Right lobe of liver (tissue), 6 donors: ENCODE results near the gene FBXO21. TPM values are rescaled to one million over a fixed set of nuclear protein-coding genes. Genes with fewer than 3 reads are reported as not detected.

Source experiments
- ATAC-seq, 4 donors: fragments of 200-7000 bp; cut with Tn5 transposase; one replicate each; pipeline ENCODE4 v1.9.1; 2020; ENCODE audit warnings: mild to moderate bottlenecking in 4 of 4, moderate library complexity in 4 of 4
- DNase-seq, 3 donors: peaks; one replicate each; pipeline ENCODE4 v3.0.0-alpha.2; 2020
- H3K27ac ChIP-seq, 3 donors: fragments of 200-600 bp; one replicate each; pipeline ENCODE4 v1.8.0; 2022
- H3K27me3 ChIP-seq, 2 donors: fragments of 200-600 bp; one replicate each; pipeline ENCODE4 v1.8.0; 2022
- H3K36me3 ChIP-seq, 4 donors: fragments of 200-600 bp; sonication (generic) in 1 of 4; one replicate each; pipeline versions ENCODE4 v1.5.1 to v1.8.0; 2017 to 2022; ENCODE audit warnings: control low read depth in 1 of 4
- H3K4me1 ChIP-seq, 4 donors: fragments of 200-600 bp; sonication (generic) in 1 of 4; one replicate each; pipeline versions ENCODE4 v1.5.1 to v1.8.0; 2017 to 2022; ENCODE audit warnings: control low read depth in 1 of 4
- H3K4me3 ChIP-seq, 3 donors: fragments of 200-600 bp; one replicate each; pipeline ENCODE4 v1.8.0; 2022
- H3K9me3 ChIP-seq, 4 donors: fragments of 200-600 bp; sonication (generic) in 1 of 4; one replicate each; pipeline versions ENCODE4 v1.5.1 to v1.8.0; 2017 to 2022; ENCODE audit warnings: control low read depth in 1 of 4
- CTCF ChIP-seq, 4 donors: fragments of 200-600 bp in 3 of 4; fragments of 450-650 bp in 1 of 4; IDR thresholded peaks; one replicate each; pipeline versions ENCODE4 v1.5.1 to v1.8.0; 2016 to 2022; ENCODE audit warnings: antibody characterized with exemption in 4 of 4, mild to moderate bottlenecking in 2 of 4
- POLR2A ChIP-seq: fragments of 450-650 bp; IDR thresholded peaks from one replicate; pipeline ENCODE4 v1.6.1; 2017; ENCODE audit warnings: antibody characterized with exemption, mild to moderate bottlenecking
- WGBS: methylation state at CpG from one replicate; pipeline ENCODE4 v1.1.6; 2018; ENCODE audit warnings: low coverage, low lambda C conversion rate; ENCODE audit not compliant: insufficient coverage; ENCODE audit errors: missing lambda C conversion rate; 5-methylcytosine and 5-hydroxymethylcytosine counted together
- intact Hi-C, 2 donors: fragments of 100-400 bp; cut with DNase I; formaldehyde crosslinking; loops; one replicate each; pipeline versions ENCODE4 v1.11.2 to v1.14.1; 2022
- total RNA-seq, 6 experiments: library from RNA; depleted of rRNA in 2 of 6; stranded (reverse); fragments of >200 nt in 2 of 6; fragmentation: NEBNext Ultra II Directional in 3 of 6; extraction: Animal tissue kit (Norgen Biotek cat#: 25700) in 3 of 6; gene quantifications; one replicate each; pipeline versions ENCODE4 v1.1.0 to v1.2.4, GENCODE V29; 2016 to 2023
- donor health status: DM: no; HTN: yes; CAD: no.
- donor health status: DM: no; HTN: no; CAD: no.
- donor health status: DM: no; HTN: no; CAD: no.
- donor health status: DM: no; HTN: yes; CAD: no.
- donor health status: DM: no; HTN: yes; CAD: no.

Gene FBXO21
- total RNA-seq, 6 experiments from 2014 or later = 12.8 to 28.7 (median 20.1) TPM

GRCh38 chr12:117093918-117094630 is 96.2 kb downstream of the FBXO21 start:
- peaks cover 0 to 6% (median 0%) of the 10 kb centered on the region in 4 donors for H3K9me3 ChIP-seq
- H3K4me3 ChIP-seq = no peak overlapping the region
- H3K27ac ChIP-seq = no peak overlapping the region
- peaks cover 0 to 19% (median 8%) of the 10 kb centered on the region in 4 donors for H3K4me1 ChIP-seq
- intact Hi-C loops = no loop called here
- H3K36me3 ChIP-seq = no peaks in the 10 kb centered on the region
- peak in 1 of 3 donors; percentile 27 for DNase-seq
- TF ChIP-seq CTCF (IDR thresholded peaks at IDR 0.05) = no peak
- TF ChIP-seq POLR2A = no peak
- WGBS = 56% methylated on average over 9 of the region's 18 CpGs
- peaks cover 0 to 3% of the 10 kb centered on the region in 2 donors for H3K27me3 ChIP-seq
- ATAC-seq = no peak

GRCh38 chr12:117093431-117093830 is 96.8 kb downstream of the FBXO21 start:
- ATAC-seq = no peak
- H3K36me3 ChIP-seq = no peaks in the 10 kb centered on the region
- peaks cover 0 to 3% of the 10 kb centered on the region in 2 donors for H3K27me3 ChIP-seq
- DNase-seq = no peak
- no peak overlapping the region for H3K27ac ChIP-seq
- 64% methylated on average over 5 of the region's 11 CpGs for WGBS
- H3K4me1 ChIP-seq = peaks cover 0 to 12% (median 7%) of the 10 kb centered on the region in 4 donors
- intact Hi-C loops = no loop called here
- no peak for TF ChIP-seq CTCF (IDR thresholded peaks at IDR 0.05)
- TF ChIP-seq POLR2A = no peak
- peaks cover 0 to 6% (median 0%) of the 10 kb centered on the region in 4 donors for H3K9me3 ChIP-seq
- no peak overlapping the region for H3K4me3 ChIP-seq

DNA sequence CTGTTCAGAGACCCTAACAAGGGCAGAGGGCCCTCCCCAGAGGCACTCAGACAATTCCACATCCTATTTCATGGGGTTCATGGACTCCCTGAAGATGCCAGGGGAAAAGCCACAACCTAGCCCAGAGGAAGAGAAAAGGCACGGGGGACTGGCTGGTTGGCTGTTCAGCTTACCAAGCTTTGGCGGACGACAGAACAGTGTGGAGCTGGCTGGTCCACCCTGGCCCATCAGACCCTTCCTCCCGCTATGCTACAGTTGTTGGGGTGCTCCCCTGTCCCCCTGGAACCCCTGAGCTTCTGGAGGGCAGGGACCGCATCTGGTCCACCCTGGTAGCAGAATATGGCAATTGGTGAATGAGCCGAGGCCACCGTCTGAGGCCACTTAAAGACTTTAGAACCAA is 97.4 kb downstream of the FBXO21 start:
- H3K9me3 ChIP-seq = peaks cover 0 to 6% (median 0%) of the 10 kb centered on the region in 4 donors
- 91% methylated on average over 5 of the region's 7 CpGs for WGBS
- H3K4me1 ChIP-seq = peaks cover 0 to 9% (median 6%) of the 10 kb centered on the region in 4 donors
- no peak for ATAC-seq
- DNase-seq = no peak
- peaks cover 0 to 3% of the 10 kb centered on the region in 2 donors for H3K27me3 ChIP-seq
- intact Hi-C loops = no loop called here
- H3K27ac ChIP-seq = no peak overlapping the region
- TF ChIP-seq POLR2A = no peak
- TF ChIP-seq CTCF (IDR thresholded peaks at IDR 0.05) = no peak
- H3K36me3 ChIP-seq = no peaks in the 10 kb centered on the region
- no peak overlapping the region for H3K4me3 ChIP-seq

- TF ChIP-seq POLR2A = no peak
- no peak for TF ChIP-seq CTCF (IDR thresholded peaks at IDR 0.05)
- Histone ChIP-seq H3K9me3 (peaks cover 0 to 6% (median 0%) of the 10 kb centered on the region in 4 donors), H3K36me3 (no peaks in the 10 kb centered on the region), H3K27me3 (peaks cover 0 to 3% of the 10 kb centered on the region in 2 donors), H3K4me3 (no peak overlapping the region), H3K27ac (no peak overlapping the region), H3K4me1 (peaks cover 0 to 9% (median 6%) of the 10 kb centered on the region in 4 donors)
- intact Hi-C loops = no loop called here
- ATAC-seq (no peak), DNase-seq (no peak)
- 83% methylated on average over 1 of the region's 2 CpGs for WGBS
These were observed 97.8 kb downstream of the FBXO21 start for GRCh38 chr12:117092511-117092780.

Other genes with a start within 250 kb of the FBXO21 start
- gene TESC, start 91.1 kb downstream of the FBXO21 start, total RNA-seq = 1 to 10 TPM; 1.3 to 3.9 (median 3.0) TPM
- gene NOS1, start 171.2 kb upstream of the FBXO21 start, total RNA-seq = under 1 TPM; under 0.01 to 0.12 (median 0.05) TPM